Activated T-cell treated with anti-CD3 and anti-CD28 coated beads for 4 hours (primary cell): ENCODE data around the gene GGT6.

Source experiments
- DNase-seq: peaks from one replicate; pipeline ENCODE4 v3.0.0-alpha.2; 2020

Gene GGT6

GRCh38 chr17:4572131-4572530, 11.8 kb upstream of the GGT6 start:
- DNase-seq, result no peak

- DNase-seq, result no peak
These were observed 9.2 kb upstream of the GGT6 start for GRCh38 chr17:4569591-4569990.

GRCh38 chr17:4566785-4567184, 6.4 kb upstream of the GGT6 start:
- no peak for DNase-seq

GRCh38 chr17:4565209-4566141, 5.1 kb upstream of the GGT6 start:
- peak; percentile 28 for DNase-seq

- DNase-seq, result no peak
These were observed 1.9 kb upstream of the GGT6 start for GRCh38 chr17:4562015-4562969.

GRCh38 chr17:4560837-4561256, 470 bp upstream of the GGT6 start:
- DNase-seq, result no peak

GRCh38 chr17:4559966-4560365, 411 bp downstream of the GGT6 start:
- no peak for DNase-seq

GRCh38 chr17:4559139-4559791, 1.1 kb downstream of the GGT6 start:
- no peak for DNase-seq

- no peak for DNase-seq
These were observed 1.9 kb downstream of the GGT6 start for GRCh38 chr17:4558347-4558971.

- DNase-seq, result no peak
These were observed 2.6 kb downstream of the GGT6 start for GRCh38 chr17:4557626-4558346.

GRCh38 chr17:4556996-4557395, 3.4 kb downstream of the GGT6 start:
- no peak for DNase-seq

- DNase-seq, result no peak
These were observed 4.3 kb downstream of the GGT6 start for GRCh38 chr17:4555873-4556759.

GRCh38 chr17:4554997-4555799, 5.2 kb downstream of the GGT6 start, which contains the start of gene MYBBP1A:
TSS of gene MYBBP1A (minus strand) at chr17:4555384. CDS start at chr17:4555324, 60 bp downstream.
- peak; percentile 95 for DNase-seq

- no peak for DNase-seq
These were observed 5.9 kb downstream of the GGT6 start for GRCh38 chr17:4554441-4554996.

- no peak for DNase-seq
These were observed 6.7 kb downstream of the GGT6 start for GRCh38 chr17:4553669-4554068.

GRCh38 chr17:4551796-4552525, 8.4 kb downstream of the GGT6 start:
- no peak for DNase-seq

- DNase-seq, result no peak
These were observed 9.2 kb downstream of the GGT6 start for GRCh38 chr17:4551141-4551540.

- DNase-seq, result no peak
These were observed 9.8 kb downstream of the GGT6 start for GRCh38 chr17:4550534-4551039.
